Esophagus squamous epithelium (tissue), 4 donors: ENCODE results near the gene TACSTD2.

Experiments used
- POLR2A ChIP-seq, 4 donors: fragments of 450-650 bp; IDR thresholded peaks; one replicate each; pipeline ENCODE4 v1.6.1; 2017; ENCODE audit warnings: antibody characterized with exemption in 4 of 4, mild to moderate bottlenecking in 4 of 4, moderate library complexity in 3 of 4
- TF ChIP-seq, protein P1 (sequence below), 6 experiments: fragments of 450-650 bp in 4 of 6; fragments of 200-600 bp in 2 of 6; sonication (generic) in 2 of 6; IDR thresholded peaks; one replicate each; pipeline ENCODE4 v1.5.1; 2016 to 2019; ENCODE audit warnings: antibody characterized with exemption in 6 of 6, mild to moderate bottlenecking in 4 of 6, moderate library complexity in 4 of 6

DNA sequence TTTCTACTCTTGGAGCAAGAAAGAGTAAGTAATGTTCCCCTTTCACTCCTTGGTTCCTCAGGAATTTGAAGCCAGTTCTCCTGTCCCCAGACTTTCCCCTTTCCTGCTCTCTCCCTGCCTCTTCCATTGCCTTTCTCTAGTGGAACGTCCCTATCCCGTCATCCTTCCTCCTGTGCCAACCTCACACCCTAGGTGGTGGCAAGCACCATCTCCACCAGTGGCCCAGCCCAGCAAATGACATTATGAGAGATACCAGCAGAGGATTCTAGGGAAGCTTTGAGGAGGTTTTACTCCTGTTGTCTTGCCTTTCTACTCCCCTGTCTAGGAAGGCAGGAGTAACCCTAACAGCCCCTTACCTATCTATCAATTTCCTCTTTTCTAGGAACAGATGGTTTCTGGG is 8.1 kb upstream of the TACSTD2 start:
- TF ChIP-seq POLR2A (IDR thresholded peaks at IDR 0.05) = no peak
- TF ChIP-seq, protein P1, sequence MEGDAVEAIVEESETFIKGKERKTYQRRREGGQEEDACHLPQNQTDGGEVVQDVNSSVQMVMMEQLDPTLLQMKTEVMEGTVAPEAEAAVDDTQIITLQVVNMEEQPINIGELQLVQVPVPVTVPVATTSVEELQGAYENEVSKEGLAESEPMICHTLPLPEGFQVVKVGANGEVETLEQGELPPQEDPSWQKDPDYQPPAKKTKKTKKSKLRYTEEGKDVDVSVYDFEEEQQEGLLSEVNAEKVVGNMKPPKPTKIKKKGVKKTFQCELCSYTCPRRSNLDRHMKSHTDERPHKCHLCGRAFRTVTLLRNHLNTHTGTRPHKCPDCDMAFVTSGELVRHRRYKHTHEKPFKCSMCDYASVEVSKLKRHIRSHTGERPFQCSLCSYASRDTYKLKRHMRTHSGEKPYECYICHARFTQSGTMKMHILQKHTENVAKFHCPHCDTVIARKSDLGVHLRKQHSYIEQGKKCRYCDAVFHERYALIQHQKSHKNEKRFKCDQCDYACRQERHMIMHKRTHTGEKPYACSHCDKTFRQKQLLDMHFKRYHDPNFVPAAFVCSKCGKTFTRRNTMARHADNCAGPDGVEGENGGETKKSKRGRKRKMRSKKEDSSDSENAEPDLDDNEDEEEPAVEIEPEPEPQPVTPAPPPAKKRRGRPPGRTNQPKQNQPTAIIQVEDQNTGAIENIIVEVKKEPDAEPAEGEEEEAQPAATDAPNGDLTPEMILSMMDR (IDR thresholded peaks at IDR 0.05) = no peak
